ENCODE data around the gene DCAF7. TPM values are rescaled to one million over a fixed set of nuclear protein-coding genes. Genes with fewer than 3 reads are reported as not detected.

Gene DCAF7
- total RNA-seq, 1 experiment from 2014 or later, result 144 TPM

GRCh38 chr17:63533433-63534077 lies 16.7 kb upstream of the DCAF7 start:
- H3K4me2 ChIP-seq (ENCODE audit: low read length), result no peak overlapping the region
- CTCF ChIA-PET, result no interaction called here
- ATAC-seq, result peak; percentile 45
- no peak overlapping the region for H3K9ac ChIP-seq (ENCODE audit: low read length)
- POLR2A ChIA-PET, result no interaction called here
- no peaks in the 10 kb centered on the region for H4K20me1 ChIP-seq (ENCODE audit: insufficient read depth)
- DNase-seq (ENCODE audit: low read depth, low spot score), result no peak
- no peaks in the 10 kb centered on the region for H3K79me2 ChIP-seq (ENCODE audit: insufficient read depth, low read length)
- no TSS peak for BruUV-seq (replicated peaks)
- no peak overlapping the region for H3K4me3 ChIP-seq (replicated peaks in 1 of 2; ENCODE audit: low read depth in 1 of 2, low read length in 2 of 2)
- H3K9me2 ChIP-seq (ENCODE audit: insufficient read depth), result no peaks in the 10 kb centered on the region
- no peaks in the 10 kb centered on the region for H3K9me3 ChIP-seq (ENCODE audit: control insufficient read depth in 1 of 2, insufficient read depth in 1 of 2, low read depth in 1 of 2, low read length in 2 of 2)
- no peak overlapping the region for H2AFZ ChIP-seq (ENCODE audit: low read depth, low read length, poor library complexity, severe bottlenecking)
- no peak for TF ChIP-seq EZH2 (IDR thresholded peaks at IDR 0.05)
- RAD21 ChIA-PET (ENCODE audit: low non-redundant PET in 1 of 2, low total read pairs in 2 of 2, uncharacterized antibody in 2 of 2, unreplicated experiment in 2 of 2), result no interaction called here
- H3K4me1 ChIP-seq (ENCODE audit: control insufficient read depth in 1 of 2, insufficient read depth in 2 of 2, low read length in 2 of 2), result no peaks in the 10 kb centered on the region
- H3K36me3 ChIP-seq (ENCODE audit: control insufficient read depth in 1 of 2, insufficient read depth in 2 of 2, low read length in 2 of 2), result no peaks in the 10 kb centered on the region
- intact Hi-C loops (cut with micrococcal nuclease), result no loop called here
- no peaks in the 10 kb centered on the region for H3K27me3 ChIP-seq (ENCODE audit: insufficient read depth, low read length)
- no peak overlapping the region for H3K27ac ChIP-seq (ENCODE audit: low read depth, low read length)

GRCh38 chr17:63534078-63534570 lies 16.2 kb upstream of the DCAF7 start:
- no peak overlapping the region for H3K4me2 ChIP-seq (ENCODE audit: low read length)
- H2AFZ ChIP-seq (ENCODE audit: low read depth, low read length, poor library complexity, severe bottlenecking), result no peak overlapping the region
- DNase-seq (ENCODE audit: low read depth, low spot score), result no peak
- H3K4me3 ChIP-seq (replicated peaks in 1 of 2; ENCODE audit: low read depth in 1 of 2, low read length in 2 of 2), result no peak overlapping the region
- no peaks in the 10 kb centered on the region for H3K79me2 ChIP-seq (ENCODE audit: insufficient read depth, low read length)
- no peak for ATAC-seq
- no peak for TF ChIP-seq ATF3 (IDR thresholded peaks at IDR 0.05)
- TF ChIP-seq YY1 (IDR thresholded peaks at IDR 0.05; ENCODE audit: extremely low read depth, insufficient replicate concordance, low read depth, low read length), result no peak
- no peak for TF ChIP-seq EZH2phosphoT487 (IDR thresholded peaks at IDR 0.05; ENCODE audit: borderline replicate concordance)
- TF ChIP-seq FOSL1 (IDR thresholded peaks at IDR 0.05; ENCODE audit: low read depth), result no peak
- TF ChIP-seq CBX3 (IDR thresholded peaks at IDR 0.05; ENCODE audit: low read depth), result no peak
- TF ChIP-seq EGR1 (IDR thresholded peaks at IDR 0.05; ENCODE audit: low read depth), result no peak
- TF ChIP-seq EZH2 (IDR thresholded peaks at IDR 0.05), result no peak
- TF ChIP-seq CEBPB (IDR thresholded peaks at IDR 0.05; ENCODE audit: low read depth), result no peak
- no peak for TF ChIP-seq MAX (IDR thresholded peaks at IDR 0.05)
- no peak for TF ChIP-seq SRF (IDR thresholded peaks at IDR 0.05; ENCODE audit: low read depth)
- TF ChIP-seq ZNF274 (IDR thresholded peaks at IDR 0.05; ENCODE audit: low read depth, low read length), result no peak
- no peak for TF ChIP-seq TCF7L2 (IDR thresholded peaks at IDR 0.05; ENCODE audit: borderline replicate concordance, extremely low read depth, insufficient read depth, insufficient read length)
- TF ChIP-seq RAD21 (IDR thresholded peaks at IDR 0.05; ENCODE audit: low read depth), result no peak
- no peak for TF ChIP-seq POLR2A (IDR thresholded peaks at IDR 0.05; ENCODE audit: borderline replicate concordance, extremely low read depth, insufficient read depth, insufficient read length)
- no peak for TF ChIP-seq ZFX (IDR thresholded peaks at IDR 0.05)
- TF ChIP-seq CTCF (IDR thresholded peaks at IDR 0.05 in 2 of 3, conservative IDR thresholded peaks at IDR 0.05 in 1 of 3; ENCODE audit: borderline replicate concordance in 1 of 3, insufficient read depth in 1 of 3, low read depth in 2 of 3, low read length in 2 of 3), result no peak
- TF ChIP-seq ELF1 (IDR thresholded peaks at IDR 0.05; ENCODE audit: borderline replicate concordance, low read depth), result no peak
- POLR2A ChIA-PET, result no interaction called here
- RAD21 ChIA-PET (ENCODE audit: low non-redundant PET in 1 of 2, low total read pairs in 2 of 2, uncharacterized antibody in 2 of 2, unreplicated experiment in 2 of 2), result no interaction called here
- H3K4me1 ChIP-seq (ENCODE audit: control insufficient read depth in 1 of 2, insufficient read depth in 2 of 2, low read length in 2 of 2), result no peaks in the 10 kb centered on the region
- CTCF ChIA-PET, result no interaction called here
- no peak overlapping the region for H3K27ac ChIP-seq (ENCODE audit: low read depth, low read length)
- intact Hi-C loops (cut with micrococcal nuclease), result no loop called here
- H4K20me1 ChIP-seq (ENCODE audit: insufficient read depth), result no peaks in the 10 kb centered on the region
- no peak overlapping the region for H3K9ac ChIP-seq (ENCODE audit: low read length)
- no TSS peak for BruUV-seq (replicated peaks)
- no peaks in the 10 kb centered on the region for H3K27me3 ChIP-seq (ENCODE audit: insufficient read depth, low read length)
- H3K36me3 ChIP-seq (ENCODE audit: control insufficient read depth in 1 of 2, insufficient read depth in 2 of 2, low read length in 2 of 2), result no peaks in the 10 kb centered on the region
- no peaks in the 10 kb centered on the region for H3K9me3 ChIP-seq (ENCODE audit: control insufficient read depth in 1 of 2, insufficient read depth in 1 of 2, low read depth in 1 of 2, low read length in 2 of 2)
- no peaks in the 10 kb centered on the region for H3K9me2 ChIP-seq (ENCODE audit: insufficient read depth)
